GM18519 (cell line): Measurements from ENCODE around the gene SLC8A3.
A peak's percentile ranks its signal among the peaks of the same experiment; 100 is the strongest.
"Not testable (repeated sequence)": the region's sequence is repeated elsewhere in the genome, so short reads cannot be mapped to it uniquely, and the experiment has no call there.

Source experiments
- ATAC-seq: cut with Tn5 transposase; IDR thresholded peaks from one replicate; pipeline ENCODE4 v1.9.1; 2021; ENCODE audit warnings: mild to moderate bottlenecking, moderate library complexity; ENCODE audit not compliant: unreplicated experiment, low FRiP score

Gene SLC8A3, protein sequence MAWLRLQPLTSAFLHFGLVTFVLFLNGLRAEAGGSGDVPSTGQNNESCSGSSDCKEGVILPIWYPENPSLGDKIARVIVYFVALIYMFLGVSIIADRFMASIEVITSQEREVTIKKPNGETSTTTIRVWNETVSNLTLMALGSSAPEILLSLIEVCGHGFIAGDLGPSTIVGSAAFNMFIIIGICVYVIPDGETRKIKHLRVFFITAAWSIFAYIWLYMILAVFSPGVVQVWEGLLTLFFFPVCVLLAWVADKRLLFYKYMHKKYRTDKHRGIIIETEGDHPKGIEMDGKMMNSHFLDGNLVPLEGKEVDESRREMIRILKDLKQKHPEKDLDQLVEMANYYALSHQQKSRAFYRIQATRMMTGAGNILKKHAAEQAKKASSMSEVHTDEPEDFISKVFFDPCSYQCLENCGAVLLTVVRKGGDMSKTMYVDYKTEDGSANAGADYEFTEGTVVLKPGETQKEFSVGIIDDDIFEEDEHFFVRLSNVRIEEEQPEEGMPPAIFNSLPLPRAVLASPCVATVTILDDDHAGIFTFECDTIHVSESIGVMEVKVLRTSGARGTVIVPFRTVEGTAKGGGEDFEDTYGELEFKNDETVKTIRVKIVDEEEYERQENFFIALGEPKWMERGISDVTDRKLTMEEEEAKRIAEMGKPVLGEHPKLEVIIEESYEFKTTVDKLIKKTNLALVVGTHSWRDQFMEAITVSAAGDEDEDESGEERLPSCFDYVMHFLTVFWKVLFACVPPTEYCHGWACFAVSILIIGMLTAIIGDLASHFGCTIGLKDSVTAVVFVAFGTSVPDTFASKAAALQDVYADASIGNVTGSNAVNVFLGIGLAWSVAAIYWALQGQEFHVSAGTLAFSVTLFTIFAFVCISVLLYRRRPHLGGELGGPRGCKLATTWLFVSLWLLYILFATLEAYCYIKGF

DNA sequence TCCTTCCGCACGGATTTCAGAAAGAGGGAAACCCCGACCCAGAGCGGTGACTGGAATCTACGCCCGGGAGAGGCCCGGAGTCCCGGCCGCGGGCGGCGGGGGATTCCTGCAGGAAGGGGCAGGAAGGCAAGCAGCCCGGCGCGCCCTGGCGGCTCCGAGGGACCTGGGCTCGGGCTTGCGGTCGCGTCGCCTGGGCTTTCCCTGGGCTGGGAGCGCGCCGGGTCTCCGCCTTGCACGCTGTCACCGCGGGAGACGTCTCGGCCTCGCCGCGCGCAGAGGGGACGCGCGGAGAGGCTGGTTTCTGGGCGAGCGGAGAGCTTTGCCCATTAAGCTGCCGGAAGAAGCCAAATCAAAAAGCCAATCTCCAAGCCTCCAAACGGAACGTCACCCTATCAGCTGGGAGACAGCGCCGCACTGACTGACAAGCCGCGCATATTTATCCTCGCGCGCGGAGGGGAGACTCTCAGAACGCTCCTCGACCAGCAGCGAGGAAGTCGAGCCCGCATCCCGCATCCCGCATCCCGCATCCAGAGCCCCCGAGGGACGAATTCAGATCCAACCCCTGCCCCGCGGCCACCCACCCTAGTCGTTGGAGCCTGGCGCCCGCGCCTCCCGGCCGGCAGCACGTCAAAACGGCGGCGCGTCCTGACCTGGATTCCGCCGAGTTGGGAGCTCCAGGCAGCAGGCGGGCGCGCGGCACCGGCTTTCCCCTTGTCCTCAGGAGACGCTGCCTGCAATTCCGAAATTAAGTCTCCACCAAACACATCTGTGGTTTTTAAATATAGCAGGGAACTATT is at the start of gene SLC8A3:
TSS of gene SLC8A3 (minus strand) at position 293 of the 797 bp plus-strand sequence. CDS start 20,529 bp downstream, outside the sequence.
- no peak for ATAC-seq

DNA sequence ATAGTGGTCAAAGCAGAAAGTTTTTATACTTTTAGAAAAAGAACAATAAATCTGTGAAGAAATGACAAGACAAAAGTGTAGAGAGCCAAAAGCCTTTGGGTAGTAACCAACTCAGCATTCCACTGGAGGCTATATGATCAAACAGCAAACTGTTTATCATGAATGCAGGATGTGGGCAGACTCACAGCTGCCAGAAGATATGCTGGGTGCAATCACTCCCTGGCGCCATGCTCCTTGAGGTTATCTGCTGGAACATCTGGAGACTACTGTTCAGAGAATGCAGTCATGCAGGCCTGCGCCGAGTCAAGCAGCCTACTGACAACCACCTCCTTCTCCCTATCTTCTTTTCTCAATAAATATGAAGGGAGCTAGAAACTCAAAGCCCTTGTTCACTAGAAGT is 49.0 kb upstream of the SLC8A3 start:
- ATAC-seq, result no peak

DNA sequence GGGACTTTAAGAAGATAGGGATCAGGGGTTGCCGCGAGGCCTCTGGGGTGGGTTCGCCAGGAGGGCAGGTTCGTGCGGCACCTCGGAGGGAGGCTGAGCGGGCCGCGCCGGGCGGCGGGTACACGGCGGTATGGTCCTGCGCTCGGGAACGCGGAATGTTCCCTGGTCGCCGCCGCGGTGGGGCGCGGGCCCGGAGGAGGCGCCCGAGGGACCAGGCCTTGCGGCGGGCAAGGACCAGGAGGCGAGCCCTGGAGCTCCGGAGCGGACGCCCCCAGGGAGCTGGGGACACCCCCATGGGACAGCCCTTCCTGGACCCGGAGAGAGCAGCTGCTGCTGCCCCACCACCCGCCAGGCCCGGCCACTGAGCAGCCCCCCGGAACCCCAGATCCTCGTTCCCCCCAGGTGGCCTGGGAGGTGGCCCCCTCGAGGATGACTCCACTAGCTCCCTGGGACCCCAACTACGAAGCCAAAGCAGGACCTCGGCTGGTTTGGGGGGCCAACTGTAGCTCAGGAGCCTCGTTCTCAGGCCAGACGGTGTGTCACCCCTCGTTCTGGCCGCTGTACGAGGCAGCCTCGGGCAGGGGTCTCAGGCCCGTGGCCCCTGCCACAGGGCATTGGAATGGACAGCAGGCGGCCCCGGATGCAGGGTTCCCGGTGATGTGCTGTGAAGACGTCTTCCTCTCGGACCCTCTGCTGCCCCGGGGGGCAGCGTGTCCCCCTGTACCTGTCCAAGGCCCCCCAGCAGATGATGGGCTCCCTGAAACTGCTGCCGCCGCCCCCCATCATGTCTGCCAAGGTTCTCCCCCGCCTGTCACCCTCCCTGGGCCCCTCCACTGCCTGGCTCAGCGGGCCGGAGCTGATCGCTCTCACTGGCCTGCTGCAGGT is 45.6 kb upstream of the SLC8A3 start:
- ATAC-seq, result no peak

DNA sequence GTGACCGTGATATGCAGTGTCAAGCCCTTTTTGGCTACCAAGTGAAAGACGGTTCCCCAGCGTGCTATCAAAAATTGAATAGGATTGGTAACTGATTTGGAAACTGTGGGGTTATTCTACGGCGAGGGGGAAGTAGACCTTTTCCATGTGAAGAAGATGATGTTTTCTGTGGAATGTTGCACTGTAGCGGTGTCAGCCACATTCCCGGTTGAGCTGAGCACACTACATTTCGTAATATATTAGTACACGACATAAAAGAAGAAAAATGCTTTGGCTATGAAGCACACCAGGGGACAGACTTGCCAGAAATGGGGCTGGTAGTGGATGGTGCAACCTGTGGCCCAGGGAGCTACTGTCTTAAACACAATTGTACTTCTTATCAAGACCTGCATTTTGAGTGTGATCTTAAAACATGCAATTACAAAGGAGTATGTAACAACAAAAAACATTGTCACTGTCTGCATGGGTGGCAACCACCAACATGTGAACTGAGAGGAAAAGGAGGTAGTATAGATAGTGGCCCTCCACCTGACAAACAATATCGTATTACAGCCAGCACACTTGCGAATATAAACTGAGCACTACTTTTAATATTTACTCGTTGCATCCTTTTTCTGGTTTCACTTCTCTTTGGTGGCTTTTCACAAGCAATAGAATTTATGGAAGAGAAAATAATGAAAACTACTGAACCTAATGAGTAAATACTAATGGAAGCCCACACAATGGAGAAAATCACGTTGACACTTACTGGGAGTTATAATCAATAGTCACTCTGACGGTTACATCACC is 43.2 kb upstream of the SLC8A3 start:
- ATAC-seq, result not testable (repeated sequence)

DNA sequence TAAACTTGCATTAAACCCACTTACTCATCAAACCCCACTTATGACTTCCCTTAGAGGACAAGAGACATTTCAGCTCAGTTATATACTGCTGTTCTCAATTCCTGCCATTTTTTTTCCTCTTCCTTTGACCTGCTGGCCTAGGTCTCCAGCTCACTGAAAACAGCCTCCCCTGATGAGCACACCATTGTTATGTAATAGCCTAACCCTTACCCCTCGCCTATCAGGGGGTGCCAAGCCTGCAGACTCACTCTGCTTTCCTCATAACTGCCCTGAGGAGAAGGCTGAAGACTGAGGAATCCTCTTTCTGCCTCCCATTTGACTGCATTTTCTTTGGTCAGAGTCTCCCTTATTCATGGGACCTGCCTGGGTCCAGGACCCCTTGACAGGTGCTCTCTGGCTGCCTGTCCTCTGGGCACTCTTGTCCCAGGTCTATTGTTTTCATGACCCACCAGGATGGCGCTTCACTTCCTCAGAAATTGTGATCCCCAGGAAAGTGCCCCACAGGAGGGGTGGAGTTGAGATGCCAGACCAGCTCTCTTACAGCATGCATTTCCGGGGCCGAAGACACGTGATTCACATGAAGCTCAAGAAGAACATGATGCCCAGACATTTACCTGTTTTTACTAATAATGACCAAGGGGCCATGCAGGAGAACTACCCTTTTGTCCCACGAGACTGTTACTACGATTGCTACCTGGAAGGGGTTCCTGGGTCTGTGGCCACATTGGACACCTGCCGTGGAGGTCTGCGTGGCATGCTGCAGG is 41.3 kb upstream of the SLC8A3 start:
- ATAC-seq, result not testable (repeated sequence)

DNA sequence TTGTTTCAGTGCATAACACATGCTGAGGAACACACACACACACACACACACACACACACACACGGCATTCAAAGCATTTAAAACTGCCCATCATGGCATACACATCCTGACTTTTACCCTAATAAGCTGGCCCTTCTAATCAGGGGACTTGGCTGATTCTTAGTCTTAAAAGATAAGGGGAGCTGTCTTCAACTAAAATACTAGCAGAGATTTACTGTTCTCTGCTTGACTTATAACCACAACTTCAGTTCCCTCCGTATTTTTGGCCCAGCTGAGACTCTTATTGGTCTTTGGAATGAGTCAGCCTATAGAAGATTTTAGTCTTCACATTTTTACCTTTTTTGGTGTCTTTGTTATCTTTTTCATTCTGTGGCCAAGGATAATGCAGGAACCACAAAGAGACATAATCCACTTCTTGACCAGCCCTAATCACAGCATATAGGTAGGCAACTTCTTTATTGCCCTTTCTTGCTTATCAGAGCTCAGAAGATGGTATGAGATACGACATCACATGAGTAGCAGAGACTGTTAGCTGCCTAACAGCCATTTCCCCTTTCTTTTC is 25.1 kb upstream of the SLC8A3 start:
- no peak for ATAC-seq

DNA sequence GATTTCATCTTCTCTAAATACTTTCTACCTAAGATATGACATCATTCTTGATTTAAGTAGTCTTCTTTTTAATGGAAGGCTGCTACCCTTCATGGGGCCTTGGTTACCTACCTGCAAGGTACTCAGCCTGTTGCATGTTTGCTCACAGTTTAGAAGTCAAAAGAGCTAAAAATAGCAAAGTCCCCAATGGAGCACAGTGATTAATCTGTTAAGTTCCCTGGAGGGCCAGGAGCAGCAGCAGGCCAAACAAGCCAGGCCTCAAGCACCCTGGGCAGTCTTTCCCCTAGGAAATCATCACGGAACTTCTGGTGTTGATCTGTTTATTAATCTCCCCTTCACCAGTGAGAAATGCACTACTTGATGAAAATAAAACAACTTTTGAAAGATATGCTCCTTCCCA is 24.0 kb upstream of the SLC8A3 start:
- ATAC-seq, result no peak

DNA sequence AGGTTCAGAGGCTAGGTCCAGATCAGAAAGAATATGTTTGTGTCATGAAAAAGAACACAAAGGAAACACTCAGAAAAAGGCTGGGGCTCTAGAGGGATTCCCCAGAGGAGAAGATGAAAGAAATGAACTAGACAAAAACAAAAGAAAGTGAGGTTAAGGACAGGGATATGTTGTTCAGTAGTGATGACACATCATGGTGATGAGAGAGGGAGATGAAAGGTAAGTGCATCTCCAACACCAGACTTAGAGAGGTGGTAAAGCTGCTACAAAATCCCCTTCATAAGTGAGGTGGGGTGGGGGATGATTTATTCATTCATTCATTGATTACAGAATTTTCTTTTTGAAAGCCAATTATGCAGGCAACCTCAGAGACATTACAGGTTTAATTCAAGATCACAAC is 19.6 kb upstream of the SLC8A3 start:
- no peak for ATAC-seq

DNA sequence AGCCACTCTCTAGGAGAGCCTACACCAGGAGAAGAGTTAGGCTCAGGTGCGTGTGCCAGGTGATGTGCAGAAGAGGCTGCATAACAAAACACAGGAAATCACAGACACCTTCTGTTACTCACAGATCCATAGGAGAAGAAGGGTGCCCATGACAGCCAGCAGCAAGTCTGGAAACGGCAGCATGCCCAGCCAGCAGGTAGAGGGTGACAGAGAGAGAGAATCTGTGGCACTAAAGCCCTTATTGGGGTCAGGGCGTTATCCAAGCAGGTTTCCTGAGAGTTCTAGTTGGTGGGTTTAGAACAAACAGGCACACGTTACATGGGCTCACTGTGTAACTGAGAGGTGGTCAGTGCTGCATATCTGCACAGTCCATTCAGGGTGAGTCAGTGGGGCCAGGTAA is 14.9 kb upstream of the SLC8A3 start:
- ATAC-seq, result no peak

DNA sequence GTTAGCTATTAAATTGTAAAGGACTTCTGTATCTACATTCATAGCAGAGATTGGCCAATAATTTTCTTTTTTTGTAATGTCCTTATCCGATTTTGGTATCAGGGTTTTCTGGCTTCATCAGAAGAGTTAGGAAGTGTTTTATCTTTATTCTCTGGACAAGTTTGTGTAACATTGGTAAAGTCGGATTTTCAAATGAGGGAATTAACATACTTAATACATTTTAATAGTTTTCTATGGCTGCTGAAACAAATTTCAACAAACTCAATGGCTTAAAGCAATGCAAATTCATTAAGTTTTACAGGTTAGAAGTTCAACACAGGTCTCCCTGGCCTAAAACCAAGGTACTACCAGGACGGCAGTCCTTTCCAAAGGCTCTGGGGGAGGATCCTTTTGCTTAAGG is 13.2 kb upstream of the SLC8A3 start:
- no peak for ATAC-seq

DNA sequence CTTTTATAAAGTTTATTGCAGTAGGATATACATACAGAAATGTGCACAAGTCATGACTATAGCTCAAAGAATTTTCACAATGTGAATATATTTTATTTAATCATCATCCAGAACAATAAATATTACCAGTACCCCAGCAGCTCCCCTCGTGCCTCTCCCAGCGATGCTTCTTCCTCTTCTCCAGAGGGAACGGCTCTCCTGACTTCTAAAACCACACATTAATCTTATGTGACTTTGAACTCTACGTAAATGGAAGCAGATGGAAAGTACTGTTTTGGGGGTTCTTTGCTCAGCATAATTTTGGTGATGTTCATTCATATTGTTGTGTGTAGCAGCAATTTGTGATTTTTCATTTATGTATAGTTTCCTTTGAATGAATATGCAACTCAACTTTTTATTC is 4.6 kb upstream of the SLC8A3 start:
- ATAC-seq, result no peak

DNA sequence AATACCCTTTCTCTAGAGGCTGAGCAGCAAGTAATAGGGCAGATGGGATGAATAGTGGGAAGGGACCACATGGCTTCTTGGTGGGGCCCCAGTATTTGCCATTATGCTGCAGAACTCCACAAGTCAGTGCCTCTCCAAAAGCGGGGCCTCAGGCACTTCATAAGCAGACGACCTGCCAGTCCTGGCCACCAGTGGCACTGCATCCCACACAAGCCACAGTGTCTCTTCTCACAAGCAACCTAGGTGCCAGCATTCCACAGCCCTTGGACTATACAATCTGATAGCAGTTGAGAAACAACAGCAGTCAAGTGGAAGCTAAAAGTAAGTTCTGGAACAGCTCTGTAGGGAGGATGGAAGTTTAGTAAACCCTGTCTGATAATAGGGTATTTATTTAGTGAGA is 4.2 kb upstream of the SLC8A3 start:
- no peak for ATAC-seq

DNA sequence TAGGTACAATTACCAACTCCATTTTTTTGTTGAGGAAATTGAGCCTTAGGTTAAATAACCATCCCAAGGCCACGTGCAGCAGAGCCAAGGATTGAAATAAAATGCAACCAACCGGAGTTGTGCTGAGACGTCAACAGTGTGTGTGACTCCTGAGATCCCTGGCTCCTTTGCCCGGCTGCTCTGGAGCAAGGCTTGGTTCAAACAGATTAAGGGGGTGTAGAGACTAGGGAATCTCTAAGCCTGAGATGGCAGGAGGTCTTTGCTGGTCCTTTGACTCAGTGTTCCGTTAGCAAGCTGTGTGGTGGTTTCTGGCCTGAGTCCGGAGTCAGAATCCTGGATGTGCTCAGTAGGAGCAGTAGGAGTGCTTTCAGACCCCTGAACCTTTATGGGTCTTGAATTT is 1.4 kb upstream of the SLC8A3 start:
- ATAC-seq, result no peak

DNA sequence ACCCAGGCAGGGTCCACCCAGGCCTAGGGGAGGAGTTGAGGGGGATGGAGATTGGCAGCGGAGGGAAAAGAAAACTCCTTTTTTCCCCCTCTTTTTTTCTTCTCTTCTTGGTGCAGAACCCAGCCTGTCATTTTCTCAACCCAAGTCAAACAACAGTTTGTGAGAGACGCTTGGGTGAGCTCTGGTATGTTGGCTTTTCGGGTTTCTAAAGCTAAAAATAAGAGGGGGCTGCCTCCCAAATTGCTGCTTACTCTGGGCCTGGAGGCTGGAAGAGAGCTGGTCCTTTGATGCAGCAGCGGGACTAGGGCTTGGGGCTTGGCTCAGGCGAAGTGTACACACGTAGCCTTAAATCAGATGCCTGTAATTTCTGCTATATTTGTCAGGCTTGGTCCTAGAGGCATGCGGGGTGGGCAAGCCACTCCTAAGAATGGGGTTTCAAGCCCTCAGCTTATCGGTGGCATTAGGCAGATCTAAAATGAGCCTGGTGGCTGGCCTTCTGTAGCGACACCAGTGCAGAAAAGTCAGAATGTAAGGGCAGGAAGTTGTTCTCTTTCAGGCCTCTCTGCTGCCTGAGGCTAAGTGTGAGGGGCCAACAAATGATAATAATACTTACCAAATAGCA is 816 bp upstream of the SLC8A3 start:
- ATAC-seq, result no peak

DNA sequence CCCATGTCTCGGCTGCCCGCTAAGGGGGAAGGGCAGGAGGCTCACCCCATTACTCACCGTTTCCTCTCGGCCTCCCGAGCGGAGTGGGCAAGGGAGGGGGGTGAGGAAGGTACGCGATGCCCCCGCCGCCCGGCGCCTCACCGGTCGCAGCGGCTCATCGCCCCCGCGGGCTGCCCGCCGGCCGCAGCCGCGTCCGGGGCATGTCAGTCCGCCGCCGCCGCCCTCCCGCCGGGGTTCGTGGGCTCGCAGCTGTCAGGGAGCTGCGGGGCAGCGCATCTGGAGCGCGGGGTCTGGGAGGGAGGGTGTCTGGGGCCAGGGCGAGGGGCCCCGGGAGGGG is 461 bp downstream of the SLC8A3 start:
- no peak for ATAC-seq

DNA sequence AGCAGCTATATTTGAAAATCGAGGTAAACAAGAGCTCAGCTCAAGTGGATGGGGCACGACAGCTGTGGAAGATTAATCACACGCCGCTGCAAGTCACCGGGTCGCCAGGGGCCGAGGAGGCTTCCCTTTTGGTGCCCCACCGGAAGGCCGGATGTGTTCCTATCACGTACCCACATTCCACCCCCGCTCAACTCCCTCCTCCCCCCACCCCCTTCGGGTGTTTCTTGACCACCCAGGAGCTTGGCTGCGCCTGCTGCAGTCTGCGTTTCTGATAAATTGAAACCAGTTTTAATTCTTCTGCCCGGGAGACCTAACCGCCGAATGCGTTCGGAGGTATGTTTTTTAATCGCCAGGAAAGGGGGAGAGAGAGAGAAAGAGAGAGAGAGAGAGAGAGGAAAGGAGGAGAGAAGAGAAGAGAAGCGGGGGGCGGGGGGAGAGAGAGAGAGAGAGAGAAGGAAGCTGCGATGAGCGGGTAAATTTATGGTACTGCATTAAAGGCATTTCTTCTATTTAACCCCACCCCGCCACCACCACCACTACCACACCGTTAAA is 1.8 kb downstream of the SLC8A3 start:
- ATAC-seq, result no peak

DNA sequence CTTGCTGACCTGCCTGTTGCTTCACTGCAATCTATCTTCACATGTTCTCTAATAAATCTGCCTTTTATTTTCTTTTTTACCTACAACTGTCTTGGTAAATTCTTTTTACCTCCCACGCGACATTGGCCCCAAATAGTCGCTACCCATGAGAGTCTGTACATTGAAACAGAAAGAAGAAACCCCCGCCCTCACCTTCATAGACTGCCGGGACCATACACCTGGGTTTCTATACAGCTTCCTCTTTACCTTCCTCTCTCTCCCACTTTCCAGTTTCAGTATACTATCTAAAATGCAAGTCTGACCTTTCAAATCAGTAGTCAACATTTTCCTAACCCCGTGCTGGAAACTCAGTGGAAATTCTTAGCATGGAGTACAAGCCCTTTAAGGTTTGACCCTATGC is 4.8 kb downstream of the SLC8A3 start:
- peak; percentile 45 for ATAC-seq
